GM18861 (cell line): Measurements from ENCODE around the gene LRRC45.

ENCODE experiments used
- ATAC-seq: cut with Tn5 transposase; IDR thresholded peaks from one replicate; pipeline ENCODE4 v1.9.1; 2021; ENCODE audit not compliant: unreplicated experiment

Gene LRRC45

GRCh38 chr17:82018152-82018988, 4.7 kb upstream of the LRRC45 start:
- ATAC-seq = no peak

- ATAC-seq = no peak
These were observed 4.0 kb upstream of the LRRC45 start for GRCh38 chr17:82018989-82019689.

GRCh38 chr17:82019690-82020571, 3.2 kb upstream of the LRRC45 start:
- no peak for ATAC-seq

GRCh38 chr17:82020572-82021106, 2.5 kb upstream of the LRRC45 start:
- no peak for ATAC-seq

- ATAC-seq = no peak
These were observed 1.8 kb upstream of the LRRC45 start for GRCh38 chr17:82021107-82021899.

GRCh38 chr17:82021900-82022309, 1.2 kb upstream of the LRRC45 start:
- ATAC-seq = no peak

GRCh38 chr17:82022310-82022980, 660 bp upstream of the LRRC45 start, which contains the start of gene CENPX:
CENPX (minus strand) TSS chr17:82022878; CDS start chr17:82022861, 17 bp downstream.
- peak; percentile 16 for ATAC-seq

- ATAC-seq = peak; percentile 7
These were observed 539 bp downstream of the LRRC45 start for GRCh38 chr17:82023447-82024241.

GRCh38 chr17:82024859-82025258, 1.8 kb downstream of the LRRC45 start:
- ATAC-seq = no peak

- ATAC-seq = no peak
These were observed 2.4 kb downstream of the LRRC45 start for GRCh38 chr17:82025401-82026107.

- no peak for ATAC-seq
These were observed 5.1 kb downstream of the LRRC45 start for GRCh38 chr17:82028246-82028645.

- no peak for ATAC-seq
These were observed 5.9 kb downstream of the LRRC45 start for GRCh38 chr17:82028966-82029365.

GRCh38 chr17:82029391-82029790, 6.3 kb downstream of the LRRC45 start:
- no peak for ATAC-seq

GRCh38 chr17:82029990-82030469, 6.9 kb downstream of the LRRC45 start:
- no peak for ATAC-seq

- ATAC-seq = peak; percentile 38
These were observed 7.6 kb downstream of the LRRC45 start for GRCh38 chr17:82030470-82031302.

GRCh38 chr17:82031303-82031884, 8.3 kb downstream of the LRRC45 start, which contains the start of gene RAC3:
RAC3 (plus strand) TSS chr17:82031678; CDS start chr17:82031762, 84 bp downstream.
- no peak for ATAC-seq
